Adrenal gland (tissue), 12 donors: ENCODE results near the gene CSNK1G1. TPM values are rescaled to one million over a fixed set of nuclear protein-coding genes. Genes with fewer than 3 reads are reported as not detected.

Experiments
- DNase-seq, 7 donors: peaks; one replicate each; pipeline ENCODE4 v3.0.0-alpha.2; 2019 to 2020
- H3K27ac ChIP-seq, 5 donors: fragments of 200-600 bp; sonication (generic) in 4 of 5; 1 replicate in 3 of 5; 2 replicates in 2 of 5; pipeline versions ENCODE4 v1.5.1 to v1.8.0; 2016 to 2020; ENCODE audit warnings: mild to moderate bottlenecking in 1 of 5
- H3K27me3 ChIP-seq: fragments of 200-600 bp; 2 replicates; pipeline ENCODE4 v1.8.0; 2021
- H3K36me3 ChIP-seq, 2 donors: fragments of 200-600 bp; replicated peaks in 1 of 2; 1 replicate in 1 of 2; 2 replicates in 1 of 2; pipeline versions ENCODE4 v1.5.1 to v1.8.0; 2018 to 2022
- H3K4me1 ChIP-seq, 2 donors: fragments of 200-600 bp; replicated peaks in 1 of 2; 1 replicate in 1 of 2; 2 replicates in 1 of 2; pipeline versions ENCODE4 v1.5.1 to v1.8.0; 2018 to 2021
- H3K4me3 ChIP-seq, 4 donors: fragments of 200-600 bp; sonication (generic) in 3 of 4; one replicate each; pipeline ENCODE4 v1.5.1; 2016 to 2018
- H3K9me3 ChIP-seq, 3 donors: fragments of 200-600 bp; sonication (generic) in 1 of 3; replicated peaks in 1 of 3; 1 replicate in 2 of 3; 2 replicates in 1 of 3; pipeline versions ENCODE4 v1.5.1 to v1.8.0; 2016 to 2021
- POLR2A ChIP-seq, 2 donors: fragments of 450-650 bp; IDR thresholded peaks; one replicate each; pipeline ENCODE4 v1.6.1; 2017; ENCODE audit warnings: antibody characterized with exemption in 2 of 2, mild to moderate bottlenecking in 2 of 2, moderate library complexity in 1 of 2
- WGBS, 4 donors: extraction: QIAGEN DNeasy Blood & Tissue Kit in 2 of 4; methylation state at CpG; one replicate each; pipeline versions ENCODE4 v1.1.5 to v1.1.7; 2013 to 2017; 5-methylcytosine and 5-hydroxymethylcytosine counted together
- intact Hi-C, 2 donors: fragments of 100-400 bp; cut with DNase I; formaldehyde crosslinking; loops; one replicate each; pipeline versions ENCODE4 v1.14.1 to v1.15.0; 2022 to 2023
- polyA plus RNA-seq, 3 donors: library from polyadenylated mRNA; stranded (reverse); fragments of 200-250 nt in 2 of 3; fragments of 350-450 nt in 1 of 3; fragmentation: Illumina TruSeq in 1 of 3; extraction: RNeasy Lipid Tissue Mini Kit (QIAGEN cat#74804) in 1 of 3; gene quantifications; one replicate each; pipeline ENCODE4 v1.2.3, GENCODE V29; 2013 to 2014
- total RNA-seq, 9 donors: library from RNA; depleted of rRNA in 4 of 9; stranded (reverse); fragments of >200 nt in 4 of 9; fragments of 120-200 nt in 1 of 9; fragmentation: NEBNext Ultra II Directional in 1 of 9; extraction: Animal tissue kit (Norgen Biotek cat#: 25700) in 1 of 9; gene quantifications; one replicate each; pipeline versions ENCODE4 v1.1.0 to v1.2.4, GENCODE V29; 2013 to 2023
- TF ChIP-seq, protein P1 (sequence below), 6 experiments: fragments of 450-650 bp in 4 of 6; fragments of 200-600 bp in 2 of 6; sonication (generic) in 1 of 6; IDR thresholded peaks; 1 replicate in 5 of 6; 2 replicates in 1 of 6; pipeline versions ENCODE4 v1.5.1 to v1.8.0; 2016 to 2021; ENCODE audit warnings: antibody characterized with exemption in 6 of 6, mild to moderate bottlenecking in 2 of 6, moderate library complexity in 1 of 6
- donor health status: healthy with polysubstance abuse.
- donor health status: Bipolar disorder and iron deficiency.
- donor health status: DM: yes; HTN: yes; CAD: no.
- donor health status: DM: no; HTN: no; CAD: no.
- donor health status: DM: no; HTN: no; CAD: no.
- donor health status: DM: yes; HTN: yes; CAD: no.

The CSNK1G1 gene
- total and polyA plus RNA-seq, 12 donors, result 1.2 to 31.6 (median 13.6) TPM

DNA sequence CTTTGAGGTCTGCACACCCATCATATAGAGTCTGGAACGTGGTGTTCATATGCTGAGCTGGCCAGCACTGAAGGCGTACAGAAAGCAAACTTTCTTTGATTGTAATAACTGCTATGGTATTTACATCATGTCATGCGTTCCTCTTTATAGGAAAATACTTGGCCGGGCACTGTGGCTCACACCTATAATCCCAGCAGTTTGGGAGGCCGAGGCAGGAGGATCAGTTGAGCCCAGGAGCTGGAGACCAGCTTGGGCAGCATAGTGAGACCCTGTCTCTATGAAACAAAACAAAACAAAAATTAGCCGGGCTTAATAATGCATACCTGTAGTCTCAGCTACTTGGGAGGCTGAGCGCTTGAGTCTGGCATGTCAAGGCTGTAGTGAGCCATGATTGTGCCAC is 207.8 kb downstream of the CSNK1G1 start:
- peaks cover 0 to 21% of the 10 kb centered on the region in 2 donors for H3K36me3 ChIP-seq
- H3K27me3 ChIP-seq, result no peaks in the 10 kb centered on the region
- no peak overlapping the region for H3K27ac ChIP-seq
- no peak for TF ChIP-seq POLR2A (IDR thresholded peaks at IDR 0.05)
- TF ChIP-seq, protein P1, sequence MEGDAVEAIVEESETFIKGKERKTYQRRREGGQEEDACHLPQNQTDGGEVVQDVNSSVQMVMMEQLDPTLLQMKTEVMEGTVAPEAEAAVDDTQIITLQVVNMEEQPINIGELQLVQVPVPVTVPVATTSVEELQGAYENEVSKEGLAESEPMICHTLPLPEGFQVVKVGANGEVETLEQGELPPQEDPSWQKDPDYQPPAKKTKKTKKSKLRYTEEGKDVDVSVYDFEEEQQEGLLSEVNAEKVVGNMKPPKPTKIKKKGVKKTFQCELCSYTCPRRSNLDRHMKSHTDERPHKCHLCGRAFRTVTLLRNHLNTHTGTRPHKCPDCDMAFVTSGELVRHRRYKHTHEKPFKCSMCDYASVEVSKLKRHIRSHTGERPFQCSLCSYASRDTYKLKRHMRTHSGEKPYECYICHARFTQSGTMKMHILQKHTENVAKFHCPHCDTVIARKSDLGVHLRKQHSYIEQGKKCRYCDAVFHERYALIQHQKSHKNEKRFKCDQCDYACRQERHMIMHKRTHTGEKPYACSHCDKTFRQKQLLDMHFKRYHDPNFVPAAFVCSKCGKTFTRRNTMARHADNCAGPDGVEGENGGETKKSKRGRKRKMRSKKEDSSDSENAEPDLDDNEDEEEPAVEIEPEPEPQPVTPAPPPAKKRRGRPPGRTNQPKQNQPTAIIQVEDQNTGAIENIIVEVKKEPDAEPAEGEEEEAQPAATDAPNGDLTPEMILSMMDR (IDR thresholded peaks at IDR 0.05), result no peak
- peaks cover 16 to 24% of the 10 kb centered on the region in 2 donors for H3K4me1 ChIP-seq
- peak in 1 of 7 donors; percentile 16 for DNase-seq
- WGBS, 4 donors, result 82 to 94% (median 91%) methylated on average over 7 of the region's 7 CpGs
- no peak overlapping the region for H3K4me3 ChIP-seq
- intact Hi-C loops, result loop anchor here in 1 of 2 donors (10.0 kb wide), 1 partner anchor 63 kb away; no protein-coding TSS in a partner anchor
- H3K9me3 ChIP-seq, result no peaks in the 10 kb centered on the region

- H3K36me3 ChIP-seq, result peaks cover 0 to 30% of the 10 kb centered on the region in 2 donors
- H3K27me3 ChIP-seq, result no peaks in the 10 kb centered on the region
- H3K4me3 ChIP-seq, result no peak overlapping the region
- H3K9me3 ChIP-seq, result no peaks in the 10 kb centered on the region
- peaks cover 13 to 15% of the 10 kb centered on the region in 2 donors for H3K4me1 ChIP-seq
- 74 to 80% (median 76%) methylated on average over 15 to 26 of the region's 26 CpGs for whole genome bisulfite sequencing, 4 donors
- no peak for TF ChIP-seq POLR2A (IDR thresholded peaks at IDR 0.05)
- H3K27ac ChIP-seq, result no peak overlapping the region
- DNase-seq, result peak in 2 of 7 donors; percentile 27 to 68
- intact Hi-C loops, result loop anchor here in 1 of 2 donors (10.0 kb wide), 1 partner anchor 62 kb away; no protein-coding TSS in a partner anchor
These were observed 208.9 kb downstream of the CSNK1G1 start for GRCh38 chr15:64146885-64147681.

DNA sequence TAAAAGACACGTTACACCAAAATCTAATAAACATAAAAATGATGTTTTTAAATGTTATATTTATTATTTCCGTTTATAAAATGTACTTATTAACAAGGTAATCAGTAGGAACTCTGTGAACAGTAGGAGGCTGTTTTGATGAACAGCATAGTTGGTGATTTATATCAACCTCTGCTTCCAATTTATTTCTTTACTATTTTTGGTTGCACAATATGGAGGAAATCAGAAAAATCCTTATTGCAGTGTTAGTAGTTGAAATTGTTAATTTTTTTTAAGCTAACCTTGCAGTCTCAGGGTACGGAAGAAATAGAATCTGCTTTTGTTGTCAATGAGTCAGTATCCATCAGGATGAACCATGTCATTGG is 209.5 kb downstream of the CSNK1G1 start:
- H3K27me3 ChIP-seq, result no peaks in the 10 kb centered on the region
- peaks cover 0 to 33% of the 10 kb centered on the region in 2 donors for H3K36me3 ChIP-seq
- DNase-seq, result no peak
- peaks cover 7 to 9% of the 10 kb centered on the region in 2 donors for H3K4me1 ChIP-seq
- WGBS, 4 donors, result 72 to 80% (median 79%) methylated on average over 3 of the region's 3 CpGs
- intact Hi-C loops, result loop anchor here in 1 of 2 donors (10.0 kb wide), 1 partner anchor 62 kb away; no protein-coding TSS in a partner anchor
- no peak for TF ChIP-seq POLR2A (IDR thresholded peaks at IDR 0.05)
- TF ChIP-seq, protein P1 (IDR thresholded peaks at IDR 0.05), result no peak
- H3K9me3 ChIP-seq, result no peaks in the 10 kb centered on the region
- no peak overlapping the region for H3K4me3 ChIP-seq
- no peak overlapping the region for H3K27ac ChIP-seq

- Histone ChIP-seq H3K4me1 (peaks cover 2 to 5% of the 10 kb centered on the region in 2 donors), H3K27me3 (no peaks in the 10 kb centered on the region), H3K36me3 (peaks cover 0 to 36% of the 10 kb centered on the region in 2 donors), H3K27ac (no peak overlapping the region), H3K4me3 (no peak overlapping the region), H3K9me3 (no peaks in the 10 kb centered on the region)
- no peak for TF ChIP-seq POLR2A (IDR thresholded peaks at IDR 0.05)
- TF ChIP-seq, protein P1 (IDR thresholded peaks at IDR 0.05), result no peak
- DNase-seq, result peak in 1 of 7 donors; percentile 18
- WGBS, 4 donors, result 72 to 100% (median 93%) methylated on average over 2 to 6 of the region's 6 CpGs
- intact Hi-C loops, result loop anchor here in 1 of 2 donors (10.0 kb wide), 1 partner anchor 61 kb away; no protein-coding TSS in a partner anchor
These were observed 209.9 kb downstream of the CSNK1G1 start for GRCh38 chr15:64146041-64146440.
